GM15510 (cell line): ENCODE results near the gene CORT.

Experiments used
- POLR2A ChIP-seq: IDR thresholded peaks from 3 replicates; pipeline ENCODE4 v1.6.1; 2011; ENCODE audit warnings: borderline replicate concordance; ENCODE audit not compliant: insufficient read length; ENCODE audit errors: extremely low read depth

CORT gene

DNA sequence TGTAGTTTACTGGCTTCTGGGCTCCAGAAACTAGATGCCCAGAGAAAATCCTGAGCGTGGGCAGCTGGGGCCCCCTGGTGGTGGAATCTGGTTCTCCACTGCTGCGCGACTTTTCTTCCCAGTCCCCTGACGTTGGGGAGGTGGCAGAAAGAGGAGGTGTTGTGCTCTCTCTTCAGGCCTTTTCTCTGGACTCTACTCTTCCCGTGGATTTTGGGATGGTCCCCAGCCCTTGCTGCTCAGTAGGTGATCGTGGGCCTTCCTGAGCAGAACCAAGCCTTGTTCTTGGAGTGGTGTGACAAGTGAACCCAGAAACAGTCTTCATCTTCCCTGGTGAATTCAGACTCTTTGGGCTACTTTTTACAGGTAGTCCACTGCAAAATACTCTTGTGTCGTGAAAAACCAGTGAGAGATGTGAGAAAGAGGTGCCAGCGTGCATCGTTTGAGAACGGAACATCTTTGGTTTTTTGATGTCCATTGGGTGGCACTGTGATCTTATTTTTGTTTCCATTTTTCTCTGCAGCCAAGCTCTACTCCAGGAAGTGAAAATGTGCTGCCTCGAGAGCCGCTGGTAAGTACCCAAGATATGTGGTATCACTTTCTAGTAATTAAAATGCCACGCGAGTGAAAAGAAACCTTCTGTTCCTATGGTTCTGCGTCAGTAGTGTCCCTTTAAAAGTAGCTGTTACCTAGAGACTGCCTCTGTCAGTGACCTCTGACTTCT, 45.1 kb downstream of the CORT start:
- no peak for TF ChIP-seq POLR2A

GRCh38 chr1:10495475-10495817, 45.6 kb downstream of the CORT start:
- TF ChIP-seq POLR2A, result no peak

DNA sequence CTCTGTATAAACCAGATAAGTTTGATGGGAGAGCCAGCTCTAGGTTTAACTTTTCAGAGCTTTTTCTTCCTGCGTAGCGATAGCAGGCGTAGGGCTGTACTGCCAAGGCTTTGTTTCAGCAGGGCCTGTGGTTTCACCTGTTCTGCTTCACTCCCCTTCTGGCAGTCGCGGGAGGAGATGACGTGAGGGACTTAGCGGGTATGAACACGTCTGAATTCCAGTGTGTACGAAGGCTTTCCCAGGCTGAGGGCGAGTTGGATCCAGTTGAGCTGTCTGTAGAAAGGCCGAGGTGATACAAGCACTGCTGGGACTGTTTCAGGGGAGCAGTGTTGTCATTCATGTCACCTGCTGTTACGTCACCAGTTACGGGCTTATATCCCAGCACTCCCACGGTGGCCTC, 46.1 kb downstream of the CORT start:
- no peak for TF ChIP-seq POLR2A

DNA sequence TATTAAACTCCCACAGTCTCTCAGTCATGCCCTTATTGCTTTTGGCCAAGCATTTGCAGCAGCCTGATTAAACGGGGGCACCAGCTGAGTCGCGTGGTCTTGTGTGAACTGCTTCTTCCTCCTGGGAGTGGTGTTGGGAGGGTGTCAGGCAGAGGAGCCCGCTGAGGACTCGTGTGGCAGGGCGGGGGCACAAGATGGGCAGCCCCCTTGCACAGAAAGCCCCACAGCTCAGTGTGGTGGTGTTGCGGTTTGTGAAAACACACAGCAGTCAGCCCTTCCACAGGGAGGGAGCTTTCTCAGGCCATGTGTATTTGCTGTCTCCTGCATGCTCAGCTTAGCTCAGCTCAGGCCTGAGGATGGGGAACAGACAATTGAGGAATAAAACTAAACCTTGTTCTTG, 47.3 kb downstream of the CORT start:
- TF ChIP-seq POLR2A, result no peak

- no peak for TF ChIP-seq POLR2A
Measured at GRCh38 chr1:10498231-10498630, 48.4 kb downstream of the CORT start.
